Smooth muscle cell (in vitro differentiated cells): Measurements from ENCODE around the gene STAT4. TPM values are rescaled to one million over a fixed set of nuclear protein-coding genes. Genes with fewer than 3 reads are reported as not detected.
A peak's percentile ranks its signal among the peaks of the same experiment; 100 is the strongest.

Source experiments
- DNase-seq: peaks from one replicate; lab custom pipeline; 2025; ENCODE audit not compliant: unreplicated experiment; lab: John Stamatoyannopoulos, UW
- H2AFZ ChIP-seq: fragments of 200-600 bp; sonication (generic); 2 replicates; pipeline ENCODE4 v1.6.0; 2016; ENCODE audit warnings: antibody characterized with exemption, low read depth, mild to moderate bottlenecking
- H3F3A ChIP-seq: fragments of 200-600 bp; sonication (generic); 2 replicates; pipeline ENCODE4 v1.6.0; 2017; ENCODE audit warnings: antibody characterized with exemption, low read depth
- H3K27ac ChIP-seq: fragments of 200-600 bp; sonication (generic); 2 replicates; pipeline ENCODE4 v1.5.1; 2016; ENCODE audit warnings: low read depth, mild to moderate bottlenecking
- H3K27me3 ChIP-seq: fragments of 200-600 bp; sonication (generic); 2 replicates; pipeline ENCODE4 v1.6.1; 2016; ENCODE audit warnings: low read depth, mild to moderate bottlenecking
- H3K36me3 ChIP-seq: fragments of 200-600 bp; sonication (generic); 2 replicates; pipeline ENCODE4 v1.5.1; 2016; ENCODE audit warnings: low read depth
- H3K4me1 ChIP-seq: fragments of 200-600 bp; sonication (generic); 2 replicates; pipeline ENCODE4 v1.5.1; 2016; ENCODE audit warnings: low read depth
- H3K4me2 ChIP-seq: fragments of 200-600 bp; sonication (generic); 2 replicates; pipeline ENCODE4 v1.6.0; 2016; ENCODE audit warnings: mild to moderate bottlenecking
- H3K4me3 ChIP-seq: fragments of 200-600 bp; sonication (generic); 2 replicates; pipeline ENCODE4 v1.5.1; 2016; ENCODE audit warnings: mild to moderate bottlenecking
- H3K79me2 ChIP-seq: fragments of 200-600 bp; sonication (generic); 2 replicates; pipeline ENCODE4 v1.6.0; 2016; ENCODE audit warnings: low read depth, mild to moderate bottlenecking
- H3K9ac ChIP-seq: fragments of 200-600 bp; sonication (generic); 2 replicates; pipeline ENCODE4 v1.6.0; 2016; ENCODE audit warnings: low read depth
- H3K9me3 ChIP-seq: fragments of 200-600 bp; sonication (generic); replicated peaks from 2 replicates; pipeline ENCODE4 v1.5.1; 2016; ENCODE audit warnings: low read depth
- H4K20me1 ChIP-seq: fragments of 200-600 bp; sonication (generic); 2 replicates; pipeline ENCODE4 v1.6.0; 2016; ENCODE audit warnings: low read depth
- CTCF ChIP-seq: fragments of 200-600 bp; sonication (generic); IDR thresholded peaks from 2 replicates; pipeline ENCODE4 v1.5.1; 2017; ENCODE audit warnings: borderline replicate concordance, mild to moderate bottlenecking, antibody characterized with exemption; ENCODE audit not compliant: insufficient read depth, poor library complexity, severe bottlenecking
- WGBS: methylation state at CpG from one replicate; pipeline ENCODE4 v1.1.7; 2016; ENCODE audit warnings: low lambda C conversion rate; 5-methylcytosine and 5-hydroxymethylcytosine counted together
- polyA plus RNA-seq: library from polyadenylated mRNA; unstranded; fragments of >200 nt; fragmentation: Nextera tagmentation; extraction: Ambion mirVana; gene quantifications from 2 replicates; pipeline ENCODE4 v1.2.1, GENCODE V29; 2016
- total RNA-seq: library from RNA; depleted of rRNA; stranded (reverse); fragments of >200 nt; gene quantifications from 2 replicates; pipeline ENCODE4 v1.2.3, GENCODE V29; 2014

Gene STAT4
- total and polyA plus RNA-seq, 2 experiments from 2014 or later: 0.89 to 8.4 TPM

GRCh38 chr2:191032588-191033429 is 118.0 kb downstream of the STAT4 start:
- H3K9ac ChIP-seq: no peak overlapping the region
- H2AFZ ChIP-seq: peak overlapping the region; percentile 78
- H3K4me3 ChIP-seq: no peak overlapping the region
- no peaks in the 10 kb centered on the region for H4K20me1 ChIP-seq
- no peaks in the 10 kb centered on the region for H3K4me1 ChIP-seq
- H3K27me3 ChIP-seq: no peaks in the 10 kb centered on the region
- WGBS: 67% methylated on average over 8 of the region's 8 CpGs
- DNase-seq: no peak
- TF ChIP-seq CTCF: no peak
- H3K27ac ChIP-seq: peak overlapping the region; percentile 51
- no peaks in the 10 kb centered on the region for H3K36me3 ChIP-seq
- no peaks in the 10 kb centered on the region for H3K9me3 ChIP-seq
- H3K4me2 ChIP-seq: no peak overlapping the region
- no peaks in the 10 kb centered on the region for H3F3A ChIP-seq
- no peaks in the 10 kb centered on the region for H3K79me2 ChIP-seq

- Histone ChIP-seq H3K79me2 (no peaks in the 10 kb centered on the region), H3K4me3 (no peak overlapping the region), H3K9me3 (no peaks in the 10 kb centered on the region), H3K27ac (no peak overlapping the region), H3K9ac (no peak overlapping the region), H3K4me1 (no peaks in the 10 kb centered on the region), H4K20me1 (no peaks in the 10 kb centered on the region), H3K4me2 (no peak overlapping the region), H2AFZ (no peak overlapping the region), H3K36me3 (no peaks in the 10 kb centered on the region), H3K27me3 (no peaks in the 10 kb centered on the region), H3F3A (no peaks in the 10 kb centered on the region)
- no peak for DNase-seq
- WGBS: 85% methylated on average over 2 of the region's 2 CpGs
- TF ChIP-seq CTCF: no peak
These were observed 119.5 kb downstream of the STAT4 start for GRCh38 chr2:191031256-191031655.

GRCh38 chr2:191030521-191031154 is 120.2 kb downstream of the STAT4 start:
- H3K4me2 ChIP-seq: peak overlapping the region; percentile 58
- no peak for DNase-seq

More at GRCh38 chr2:191030521-191031154, 120.2 kb downstream of the STAT4 start:
- WGBS: 38% methylated on average over 8 of the region's 8 CpGs
- H2AFZ ChIP-seq: peak overlapping the region; percentile 31
- no peak overlapping the region for H3K9ac ChIP-seq
- no peaks in the 10 kb centered on the region for H3F3A ChIP-seq
- no peaks in the 10 kb centered on the region for H3K9me3 ChIP-seq
- no peak overlapping the region for H3K27ac ChIP-seq
- H3K36me3 ChIP-seq: no peaks in the 10 kb centered on the region
- H4K20me1 ChIP-seq: no peaks in the 10 kb centered on the region
- TF ChIP-seq CTCF: peak; percentile 57
- H3K4me1 ChIP-seq: no peaks in the 10 kb centered on the region
- no peaks in the 10 kb centered on the region for H3K27me3 ChIP-seq
- no peak overlapping the region for H3K4me3 ChIP-seq
- H3K79me2 ChIP-seq: no peaks in the 10 kb centered on the region
